ENCODE results near the gene ERAP2.
A peak's percentile ranks its signal among the peaks of the same experiment; 100 is the strongest.

The ERAP2 gene

GRCh38 chr5:96961053-96961452, 84.8 kb downstream of the ERAP2 start:
- H3K27me3 ChIP-seq = no peaks in the 10 kb centered on the region
- peaks cover 6% of the 10 kb centered on the region; the same call in 1 of the 2 replicates for H3K4me1 ChIP-seq
- DNase-seq = no peak
- H3K9me3 ChIP-seq = 0 out of 2 replicates have a peak, but pooled peaks cover 2% of the 10 kb centered on the region
- H3K36me3 ChIP-seq = no peaks in the 10 kb centered on the region
- H3K4me3 ChIP-seq (ENCODE audit: low read depth, low read length) = no peak overlapping the region
- TF ChIP-seq CTCF (IDR thresholded peaks at IDR 0.05; ENCODE audit: low read depth, low read length) = no peak

- no peak for TF ChIP-seq CTCF (IDR thresholded peaks at IDR 0.05; ENCODE audit: low read depth, low read length)
- Histone ChIP-seq H3K36me3 (no peaks in the 10 kb centered on the region), H3K27me3 (no peaks in the 10 kb centered on the region), H3K4me1 (peaks cover 7% of the 10 kb centered on the region; the same call in 1 of the 2 replicates), H3K9me3 (0 out of 2 replicates have a peak, but pooled peaks cover 2% of the 10 kb centered on the region), H3K4me3 (ENCODE audit: low read depth, low read length) (no peak overlapping the region)
- no peak for DNase-seq
Measured at GRCh38 chr5:96962540-96962991, 86.3 kb downstream of the ERAP2 start.

GRCh38 chr5:96963267-96963666, 87.0 kb downstream of the ERAP2 start:
- peak; percentile 60 for DNase-seq
- H3K4me1 ChIP-seq = peaks cover 13% of the 10 kb centered on the region

GRCh38 chr5:96966801-96967200, 90.5 kb downstream of the ERAP2 start:
- no peaks in the 10 kb centered on the region for H3K9me3 ChIP-seq
- no peaks in the 10 kb centered on the region for H3K36me3 ChIP-seq
- no peak for TF ChIP-seq CTCF (IDR thresholded peaks at IDR 0.05; ENCODE audit: low read depth, low read length)
- no peaks in the 10 kb centered on the region for H3K27me3 ChIP-seq
- DNase-seq = no peak
- peaks cover 13% of the 10 kb centered on the region for H3K4me1 ChIP-seq
- H3K4me3 ChIP-seq (ENCODE audit: low read depth, low read length) = no peak overlapping the region

More at GRCh38 chr5:96963267-96963666, 87.0 kb downstream of the ERAP2 start:
- H3K9me3 ChIP-seq = 0 out of 2 replicates have a peak, but pooled peaks cover 2% of the 10 kb centered on the region
- H3K36me3 ChIP-seq = no peaks in the 10 kb centered on the region
- no peak for TF ChIP-seq CTCF (IDR thresholded peaks at IDR 0.05; ENCODE audit: low read depth, low read length)
- no peak overlapping the region for H3K4me3 ChIP-seq (ENCODE audit: low read depth, low read length)
- no peaks in the 10 kb centered on the region for H3K27me3 ChIP-seq

- Histone ChIP-seq H3K9me3 (no peaks in the 10 kb centered on the region), H3K4me3 (ENCODE audit: low read depth, low read length) (no peak overlapping the region), H3K4me1 (peaks cover 13% of the 10 kb centered on the region), H3K36me3 (no peaks in the 10 kb centered on the region), H3K27me3 (no peaks in the 10 kb centered on the region)
- no peak for TF ChIP-seq CTCF (IDR thresholded peaks at IDR 0.05; ENCODE audit: low read depth, low read length)
- DNase-seq = no peak
Measured at GRCh38 chr5:96967400-96967799, 91.1 kb downstream of the ERAP2 start.

- Histone ChIP-seq H3K36me3 (no peaks in the 10 kb centered on the region), H3K4me3 (ENCODE audit: low read depth, low read length) (no peak overlapping the region), H3K4me1 (peaks cover 13% of the 10 kb centered on the region), H3K9me3 (no peaks in the 10 kb centered on the region), H3K27me3 (no peaks in the 10 kb centered on the region)
- no peak for DNase-seq
- no peak for TF ChIP-seq CTCF (IDR thresholded peaks at IDR 0.05; ENCODE audit: low read depth, low read length)
Measured at GRCh38 chr5:96968074-96968473, 91.8 kb downstream of the ERAP2 start.
